Astrocyte of the spinal cord (primary cell): ENCODE data around the gene MEGF10.
"Not testable (repeated sequence)": the region's sequence is repeated elsewhere in the genome, so short reads cannot be mapped to it uniquely, and the experiment has no call there.

ENCODE experiments used
- DNase-seq: peaks from one replicate; pipeline ENCODE4 v3.0.0; 2011; ENCODE audit warnings: low read depth, low spot score
- H3K4me3 ChIP-seq: 2 replicates; pipeline ENCODE4 v1.5.1; 2011; ENCODE audit warnings: low read depth, mild to moderate bottlenecking, low read length, moderate library complexity
- in situ Hi-C: cut with HindIII; loops from 2 replicates; pipeline ENCODE4 v1.10.0; 2017; ENCODE audit warnings: low sequenced_read_pairs
- TF ChIP-seq, protein P1 (sequence below): IDR thresholded peaks from 2 replicates; pipeline ENCODE4 v1.5.1; 2012; ENCODE audit warnings: low read depth, mild to moderate bottlenecking, low read length, inconsistent platforms

Gene MEGF10

DNA sequence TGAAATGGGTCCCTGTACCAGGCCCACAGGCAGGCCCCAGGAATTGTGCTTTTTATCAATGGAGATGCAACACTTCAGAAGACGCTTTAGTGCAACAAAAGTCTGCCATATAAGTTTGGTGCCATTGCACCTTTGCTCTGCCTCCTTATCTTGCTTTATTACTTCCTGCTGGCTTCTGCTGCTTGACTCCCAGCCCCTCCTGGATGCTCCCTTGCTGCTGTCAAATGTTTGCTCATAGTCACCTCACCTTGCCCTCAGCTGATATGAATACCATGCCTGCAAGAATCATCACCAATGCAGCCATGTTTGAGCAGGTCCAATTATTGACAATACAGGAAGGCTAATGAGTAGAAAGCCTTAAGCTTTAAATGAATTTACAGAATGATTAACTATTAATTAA lies 25.4 kb downstream of the MEGF10 start:
- in situ Hi-C loops: no loop called here
- H3K4me3 ChIP-seq: no peak overlapping the region
- DNase-seq: no peak
- TF ChIP-seq, protein P1, sequence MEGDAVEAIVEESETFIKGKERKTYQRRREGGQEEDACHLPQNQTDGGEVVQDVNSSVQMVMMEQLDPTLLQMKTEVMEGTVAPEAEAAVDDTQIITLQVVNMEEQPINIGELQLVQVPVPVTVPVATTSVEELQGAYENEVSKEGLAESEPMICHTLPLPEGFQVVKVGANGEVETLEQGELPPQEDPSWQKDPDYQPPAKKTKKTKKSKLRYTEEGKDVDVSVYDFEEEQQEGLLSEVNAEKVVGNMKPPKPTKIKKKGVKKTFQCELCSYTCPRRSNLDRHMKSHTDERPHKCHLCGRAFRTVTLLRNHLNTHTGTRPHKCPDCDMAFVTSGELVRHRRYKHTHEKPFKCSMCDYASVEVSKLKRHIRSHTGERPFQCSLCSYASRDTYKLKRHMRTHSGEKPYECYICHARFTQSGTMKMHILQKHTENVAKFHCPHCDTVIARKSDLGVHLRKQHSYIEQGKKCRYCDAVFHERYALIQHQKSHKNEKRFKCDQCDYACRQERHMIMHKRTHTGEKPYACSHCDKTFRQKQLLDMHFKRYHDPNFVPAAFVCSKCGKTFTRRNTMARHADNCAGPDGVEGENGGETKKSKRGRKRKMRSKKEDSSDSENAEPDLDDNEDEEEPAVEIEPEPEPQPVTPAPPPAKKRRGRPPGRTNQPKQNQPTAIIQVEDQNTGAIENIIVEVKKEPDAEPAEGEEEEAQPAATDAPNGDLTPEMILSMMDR: no peak

DNA sequence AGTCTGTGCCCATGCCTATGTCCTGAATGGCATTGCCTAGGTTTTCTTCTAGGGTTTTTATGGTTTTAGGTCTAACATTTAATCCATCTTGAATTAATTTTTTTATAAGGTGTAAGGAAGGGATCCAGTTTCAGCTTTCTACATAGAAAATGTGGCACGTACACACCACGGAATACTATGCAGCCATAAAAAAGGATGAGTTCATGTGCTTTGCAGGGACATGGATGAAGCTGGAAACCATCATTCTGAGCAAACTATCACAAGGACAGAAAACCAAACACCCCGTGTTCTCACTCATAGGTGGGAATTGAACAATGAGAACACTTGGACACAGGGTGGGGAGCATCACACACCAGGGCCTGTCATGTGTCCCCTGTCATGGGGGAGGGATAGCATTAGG lies 26.8 kb downstream of the MEGF10 start:
- DNase-seq, in situ Hi-C loops, H3K4me3 ChIP-seq: not testable (repeated sequence)

GRCh38 chr5:127320032-127320965 lies 29.7 kb downstream of the MEGF10 start:
- in situ Hi-C loops: no loop called here
- H3K4me3 ChIP-seq: no peak overlapping the region
- TF ChIP-seq, protein P1: no peak
- peak; percentile 69 for DNase-seq

DNA sequence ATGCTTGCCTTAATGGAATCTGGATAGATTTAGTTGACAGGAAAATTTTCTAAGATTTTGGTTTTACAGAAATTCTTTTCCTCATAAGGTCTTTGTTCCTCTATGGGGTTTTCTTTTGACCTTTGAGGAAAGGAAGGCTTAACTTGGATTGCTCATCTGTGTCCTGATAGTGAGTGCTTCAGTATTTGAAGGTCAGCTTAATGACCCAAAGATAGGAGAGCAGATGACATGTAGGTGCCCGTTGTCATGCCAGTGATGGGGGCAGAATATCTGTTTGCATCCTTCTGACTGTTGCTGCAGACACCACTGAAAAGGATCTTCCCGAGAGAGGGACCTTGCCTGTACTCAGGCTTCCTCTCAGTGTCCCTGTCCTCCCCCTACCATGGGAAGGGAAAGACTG lies 30.9 kb downstream of the MEGF10 start:
- in situ Hi-C loops: no loop called here
- TF ChIP-seq, protein P1: no peak

GRCh38 chr5:127322403-127322802 lies 31.8 kb downstream of the MEGF10 start:
- no peak overlapping the region for H3K4me3 ChIP-seq
- DNase-seq: no peak
- TF ChIP-seq, protein P1: no peak
- in situ Hi-C loops: no loop called here

More for the DNA sequence above, 30.9 kb downstream of the MEGF10 start:
- DNase-seq: no peak
- no peak overlapping the region for H3K4me3 ChIP-seq

- TF ChIP-seq, protein P1: no peak
- in situ Hi-C loops: no loop called here
- no peak overlapping the region for H3K4me3 ChIP-seq
- DNase-seq: no peak
Observed at GRCh38 chr5:127324756-127325155, 34.2 kb downstream of the MEGF10 start.

- in situ Hi-C loops: no loop called here
- H3K4me3 ChIP-seq: no peak overlapping the region
- no peak for DNase-seq
- TF ChIP-seq, protein P1: no peak
Observed at GRCh38 chr5:127326431-127326830, 35.8 kb downstream of the MEGF10 start.
